SK-N-SH (cell line): ENCODE results near the gene GNAZ. TPM values are rescaled to one million over a fixed set of nuclear protein-coding genes. Genes with fewer than 3 reads are reported as not detected.

ENCODE experiments used
- CTCF ChIA-PET: fragments of 300-600, 350-600 bp; formaldehyde crosslinking; extraction: SDS; loops from one replicate; lab custom pipeline; 2021; lab: Yijun Ruan, JAX
- POLR2A ChIA-PET: fragments of 350-600 bp; sonication (Branson Sonifier 250); formaldehyde crosslinking; extraction: SDS; loops from one replicate; lab custom pipeline; 2020; ENCODE audit warnings: antibody characterized with exemption, inconsistent platforms; lab: Yijun Ruan, JAX
- DNase-seq: peaks from one replicate; pipeline ENCODE4 v3.0.0; 2012
- H2AFZ ChIP-seq: fragments of 200-600 bp; sonication (generic); 2 replicates; pipeline ENCODE4 v1.8.1; 2016; ENCODE audit warnings: antibody characterized with exemption, mild to moderate bottlenecking, low read depth
- H3F3A ChIP-seq: fragments of 200-600 bp; sonication (generic); replicated peaks from 2 replicates; pipeline ENCODE3; 2016; ENCODE audit warnings: antibody characterized with exemption, mild to moderate bottlenecking; ENCODE audit not compliant: insufficient read depth
- H3K27ac ChIP-seq, 2 experiments: fragments of 200-500 bp in 1 of 2; fragments of 200-600 bp in 1 of 2; sonication (Bioruptor generic) in 1 of 2; sonication (generic), shearing (Covaris generic) in 1 of 2; 2 replicates each; pipeline versions ENCODE4 v1.5.1 to v1.6.1; 2014 to 2016; ENCODE audit warnings: low read depth in 2 of 2, inconsistent platforms in 1 of 2, low read length in 1 of 2, mild to moderate bottlenecking in 1 of 2, mixed read lengths in 1 of 2
- H3K27me3 ChIP-seq: fragments of 200-600 bp; sonication (generic), shearing (Covaris generic); 2 replicates; pipeline ENCODE4 v1.6.1; 2016; ENCODE audit warnings: mixed run types; ENCODE audit not compliant: insufficient read depth
- H3K36me3 ChIP-seq, 2 experiments: fragments of 200-500 bp in 1 of 2; fragments of 200-600 bp in 1 of 2; sonication (Bioruptor generic) in 1 of 2; sonication (generic) in 1 of 2; replicated peaks in 1 of 2; 2 replicates each; pipeline versions ENCODE3 to v1.5.1; 2014 to 2016; ENCODE audit warnings: low read length in 1 of 2, mild to moderate bottlenecking in 1 of 2; ENCODE audit not compliant: insufficient read depth in 2 of 2, control insufficient read depth in 1 of 2
- H3K4me1 ChIP-seq, 2 experiments: fragments of 200-500 bp in 1 of 2; fragments of 200-600 bp in 1 of 2; sonication (Bioruptor generic) in 1 of 2; sonication (generic), shearing (Covaris generic) in 1 of 2; 2 replicates each; pipeline versions ENCODE4 v1.5.1 to v1.6.1; 2014 to 2016; ENCODE audit warnings: low read depth in 1 of 2, low read length in 1 of 2, mixed run types in 1 of 2; ENCODE audit not compliant: insufficient read depth in 2 of 2, control insufficient read depth in 1 of 2
- H3K4me2 ChIP-seq: fragments of 200-600 bp; sonication (generic), shearing (Covaris generic); 2 replicates; pipeline ENCODE4 v1.6.1; 2017; ENCODE audit warnings: mixed run types
- H3K4me3 ChIP-seq, 2 experiments: fragments of 200-500 bp in 1 of 2; fragments of 200-600 bp in 1 of 2; sonication (Bioruptor generic) in 1 of 2; sonication (generic), shearing (Covaris generic) in 1 of 2; 2 replicates each; pipeline versions ENCODE4 v1.5.1 to v1.8.1; 2014 to 2016; ENCODE audit warnings: low read depth in 2 of 2, inconsistent platforms in 1 of 2, low read length in 1 of 2, mild to moderate bottlenecking in 1 of 2, mixed read lengths in 1 of 2, moderate library complexity in 1 of 2
- H3K79me2 ChIP-seq: fragments of 200-600 bp; sonication (generic); 2 replicates; pipeline ENCODE4 v1.8.1; 2017; ENCODE audit warnings: mild to moderate bottlenecking; ENCODE audit not compliant: insufficient read depth
- H3K9ac ChIP-seq: fragments of 200-600 bp; sonication (generic); 2 replicates; pipeline ENCODE4 v1.6.1; 2017; ENCODE audit warnings: mixed run types
- H3K9me2 ChIP-seq: fragments of 200-600 bp; sonication (generic); 2 replicates; pipeline ENCODE4 v1.6.1; 2017; ENCODE audit warnings: mixed run types
- H3K9me3 ChIP-seq: fragments of 200-600 bp; sonication (generic); 2 replicates; pipeline ENCODE4 v1.6.1; 2017; ENCODE audit warnings: mixed run types, mild to moderate bottlenecking, moderate library complexity
- H4K20me1 ChIP-seq: fragments of 200-600 bp; sonication (generic); 2 replicates; pipeline ENCODE4 v1.6.1; 2017; ENCODE audit warnings: mild to moderate bottlenecking, mixed run types; ENCODE audit not compliant: insufficient read depth
- CTCF ChIP-seq: fragments of 200-600 bp; sonication (generic); IDR thresholded peaks from 2 replicates; pipeline ENCODE4 v1.6.1; 2017; ENCODE audit warnings: antibody characterized with exemption, mild to moderate bottlenecking, moderate library complexity
- ELF1 ChIP-seq: IDR thresholded peaks from 2 replicates; pipeline ENCODE4 v1.4.0; 2012
- EP300 ChIP-seq, 2 experiments: IDR thresholded peaks; 2 replicates each; pipeline versions ENCODE4 v1.4.0 to v1.6.1; 2012; ENCODE audit warnings: borderline replicate concordance in 1 of 2, low read depth in 1 of 2, low read length in 1 of 2
- EZH2phosphoT487 ChIP-seq: fragments of 200-600 bp; sonication (generic); IDR thresholded peaks from 2 replicates; pipeline ENCODE4 v1.6.1; 2017; ENCODE audit warnings: low read depth, mixed run types, mild to moderate bottlenecking, antibody characterized with exemption, moderate library complexity, borderline replicate concordance
- FOSL2 ChIP-seq: IDR thresholded peaks from 2 replicates; pipeline ENCODE4 v1.4.0; 2012; ENCODE audit warnings: low read depth, mild to moderate bottlenecking, moderate library complexity, borderline replicate concordance
- FOXJ3 ChIP-seq: sonication (generic); formaldehyde crosslinking; IDR thresholded peaks from 2 replicates; pipeline ENCODE4 v1.5.1; 2020; ENCODE audit warnings: mild to moderate bottlenecking, missing genetic modification reagents
- FOXM1 ChIP-seq: IDR thresholded peaks from 2 replicates; pipeline ENCODE4 v1.4.0; 2012; ENCODE audit warnings: low read depth, mild to moderate bottlenecking
- GABPA ChIP-seq: IDR thresholded peaks from 2 replicates; pipeline ENCODE4 v1.4.0; 2012; ENCODE audit warnings: low read depth, mild to moderate bottlenecking
- GATA2 ChIP-seq: sonication (generic); formaldehyde crosslinking; IDR thresholded peaks from 2 replicates; pipeline ENCODE4 v1.5.0; 2020; ENCODE audit warnings: mild to moderate bottlenecking, missing genetic modification reagents
- JUND ChIP-seq: IDR thresholded peaks from 2 replicates; pipeline ENCODE4 v1.4.0; 2012
- MEF2A ChIP-seq: IDR thresholded peaks from 2 replicates; pipeline ENCODE4 v1.4.0; 2012; ENCODE audit warnings: low read depth, borderline replicate concordance
- NFIC ChIP-seq: IDR thresholded peaks from 2 replicates; pipeline ENCODE4 v1.4.0; 2012; ENCODE audit warnings: borderline replicate concordance
- NRF1 ChIP-seq: IDR thresholded peaks from 2 replicates; pipeline ENCODE4 v1.6.1; 2012; ENCODE audit warnings: low read depth, mild to moderate bottlenecking, low read length
- PBX3 ChIP-seq: IDR thresholded peaks from 2 replicates; pipeline ENCODE4; 2012
- POLR2AphosphoS5 ChIP-seq: IDR thresholded peaks from 2 replicates; pipeline ENCODE4 v1.6.1; 2012; ENCODE audit warnings: low read depth, low read length
- RAD21 ChIP-seq: IDR thresholded peaks from 2 replicates; pipeline ENCODE4 v1.6.1; 2012; ENCODE audit warnings: mild to moderate bottlenecking, low read length
- RCOR1 ChIP-seq: fragments of 150-350 bp; IDR thresholded peaks from 2 replicates; pipeline ENCODE4 v1.6.1; 2017; ENCODE audit warnings: antibody characterized with exemption, low read length
- RFX5 ChIP-seq: IDR thresholded peaks from 2 replicates; pipeline ENCODE4 v1.6.1; 2012; ENCODE audit warnings: mild to moderate bottlenecking, improper control_type of control experiment, low read length
- RXRA ChIP-seq: IDR thresholded peaks from 2 replicates; pipeline ENCODE4 v1.4.0; 2012; ENCODE audit warnings: low read depth, mild to moderate bottlenecking, borderline replicate concordance
- SIN3A ChIP-seq: IDR thresholded peaks from 2 replicates; pipeline ENCODE4 v1.6.1; 2012; ENCODE audit warnings: low read depth, mild to moderate bottlenecking, low read length, moderate library complexity, borderline replicate concordance
- TAF1 ChIP-seq: IDR thresholded peaks from 2 replicates; pipeline ENCODE4 v1.6.1; 2012; ENCODE audit warnings: low read depth, mild to moderate bottlenecking, low read length, moderate library complexity, borderline replicate concordance
- YY1 ChIP-seq: IDR thresholded peaks from 2 replicates; pipeline ENCODE4 v1.4.0; 2012; ENCODE audit warnings: low read depth, mild to moderate bottlenecking
- WGBS: methylation state at CpG from one replicate; pipeline ENCODE4 v1.1.6; 2017; ENCODE audit warnings: low lambda C conversion rate; 5-methylcytosine and 5-hydroxymethylcytosine counted together
- polyA plus RNA-seq, 3 experiments: library from polyadenylated mRNA; depleted of rRNA; stranded (reverse); fragments of >200 nt; gene quantifications; 2 replicates each; pipeline ENCODE4 v1.2.3, GENCODE V29; 2012
- TF ChIP-seq, protein P1 (sequence below): IDR thresholded peaks from 2 replicates; pipeline ENCODE4 v1.4.0; 2012; ENCODE audit warnings: low read depth, borderline replicate concordance
- TF ChIP-seq, protein P2 (sequence below): fragments of 150-350 bp; IDR thresholded peaks from 2 replicates; pipeline ENCODE4 v1.6.1; 2017; ENCODE audit warnings: antibody characterized with exemption, low read length, low read depth, borderline replicate concordance
- TF ChIP-seq, protein P3 (sequence below): IDR thresholded peaks from 2 replicates; pipeline ENCODE4 v1.4.0; 2012; ENCODE audit warnings: low read depth, borderline replicate concordance
- TF ChIP-seq, protein P4 (sequence below): fragments of 150-350 bp; IDR thresholded peaks from 2 replicates; pipeline ENCODE4 v1.6.1; 2016; ENCODE audit warnings: mild to moderate bottlenecking, low read depth, low read length

The GNAZ gene
- polyA plus RNA-seq, 1 of the 3 experiments (the other 2 are of a cell fraction): 6.5 TPM

DNA sequence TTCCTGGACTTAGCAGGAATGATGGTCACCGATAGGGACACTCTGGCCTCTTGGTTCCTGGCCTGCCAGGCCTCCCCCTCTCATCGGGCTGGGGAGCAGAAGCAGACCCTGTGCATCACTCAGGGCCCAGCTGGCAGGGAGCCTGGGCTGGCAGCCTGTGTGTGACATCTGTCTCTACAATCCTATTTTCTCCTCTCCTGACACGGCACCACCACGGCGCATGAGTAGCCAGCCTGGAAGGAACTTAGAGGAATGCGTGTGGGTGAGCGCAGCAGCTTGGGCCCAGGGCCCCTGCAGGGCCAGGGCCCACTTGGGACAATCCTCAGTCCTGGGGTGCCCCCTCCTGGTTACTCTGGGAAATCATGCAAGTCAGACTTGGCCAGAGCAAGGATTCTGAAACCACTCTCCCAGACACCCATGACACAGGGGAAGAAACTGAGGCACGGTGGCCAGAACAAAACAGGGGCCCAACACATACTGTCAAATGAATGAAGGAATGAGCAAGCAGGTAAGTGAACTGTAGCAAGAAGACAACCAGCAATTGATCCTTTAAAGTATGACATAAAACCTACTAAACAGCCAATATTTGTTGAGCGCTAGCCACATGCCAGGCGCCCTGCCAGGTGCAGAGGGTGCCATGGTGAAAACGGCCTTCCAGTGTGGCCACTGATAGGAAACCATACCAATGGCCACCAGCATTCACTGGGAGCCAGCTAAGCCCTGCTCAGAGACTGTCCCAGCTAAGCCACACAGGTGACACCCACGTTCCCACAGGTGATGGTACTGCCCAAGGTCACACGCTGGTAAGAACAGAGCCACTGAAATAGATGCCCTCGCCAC is 58.2 kb downstream of the GNAZ start:
- DNase-seq: peak; percentile 90
- ChIA-PET POLR2A (interaction anchor here (1.0 kb wide), 2 partner anchors 16 to 169 kb away, joined by 3 to 5 read pairs; partner anchors contain the start of gene RAB36), CTCF (interaction anchor here (0.6 to 13.2 kb wide), 54 partner anchors 9 to 944 kb away, joined by 3 to 397 read pairs (median 4); partner anchors contain the start of genes GNAZ, RAB36 and RSPH14)
- Histone ChIP-seq H3K27me3 (no peaks in the 10 kb centered on the region), H3F3A (no peaks in the 10 kb centered on the region), H3K36me3 (no peaks in the 10 kb centered on the region), H3K4me3 (no peak overlapping the region; a peak in 1 of 4 replicates), H3K4me1 (peaks cover 0 to 22% of the 10 kb centered on the region in 2 experiments; a peak in 1 of 4 replicates), H3K4me2 (no peak overlapping the region), H4K20me1 (no peaks in the 10 kb centered on the region), H3K9ac (no peak overlapping the region), H2AFZ (no peak overlapping the region), H3K9me3 (no peaks in the 10 kb centered on the region), H3K9me2 (no peaks in the 10 kb centered on the region), H3K27ac (no peak overlapping the region; a peak in 1 of 4 replicates), H3K79me2 (no peaks in the 10 kb centered on the region)
- 38% methylated on average over 10 of the region's 14 CpGs for WGBS
- TF ChIP-seq FOSL2 (no peak), RCOR1 (no peak; the same call in 1 of the 2 replicates), FOXJ3 (CRISPR knock-in tag) (no peak), JUND (no peak), GABPA (no peak), EP300 (IDR thresholded peaks at IDR 0.05; ENCODE audit: borderline replicate concordance in 1 of 2, low read depth in 1 of 2, low read length in 1 of 2) (peak in 1 of 2 experiments; percentile 61; a peak in 1 of 4 replicates), POLR2AphosphoS5 (no peak), YY1 (no peak), SIN3A (no peak), TAF1 (no peak), EZH2phosphoT487 (no peak), PBX3 (no peak), FOXM1 (no peak), RXRA (no peak), RFX5 (no peak), RAD21 (peak; percentile 97), GATA2 (CRISPR knock-in tag) (no peak), ELF1 (no peak), NFIC (no peak), CTCF (peak; percentile 86), MEF2A (no peak), NRF1 (peak; percentile 50; the same call in 1 of the 2 replicates)
- TF ChIP-seq, protein P1, sequence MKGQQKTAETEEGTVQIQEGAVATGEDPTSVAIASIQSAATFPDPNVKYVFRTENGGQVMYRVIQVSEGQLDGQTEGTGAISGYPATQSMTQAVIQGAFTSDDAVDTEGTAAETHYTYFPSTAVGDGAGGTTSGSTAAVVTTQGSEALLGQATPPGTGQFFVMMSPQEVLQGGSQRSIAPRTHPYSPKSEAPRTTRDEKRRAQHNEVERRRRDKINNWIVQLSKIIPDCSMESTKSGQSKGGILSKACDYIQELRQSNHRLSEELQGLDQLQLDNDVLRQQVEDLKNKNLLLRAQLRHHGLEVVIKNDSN: no peak
- TF ChIP-seq, protein P2, sequence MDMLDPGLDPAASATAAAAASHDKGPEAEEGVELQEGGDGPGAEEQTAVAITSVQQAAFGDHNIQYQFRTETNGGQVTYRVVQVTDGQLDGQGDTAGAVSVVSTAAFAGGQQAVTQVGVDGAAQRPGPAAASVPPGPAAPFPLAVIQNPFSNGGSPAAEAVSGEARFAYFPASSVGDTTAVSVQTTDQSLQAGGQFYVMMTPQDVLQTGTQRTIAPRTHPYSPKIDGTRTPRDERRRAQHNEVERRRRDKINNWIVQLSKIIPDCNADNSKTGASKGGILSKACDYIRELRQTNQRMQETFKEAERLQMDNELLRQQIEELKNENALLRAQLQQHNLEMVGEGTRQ: no peak
- TF ChIP-seq, protein P3, sequence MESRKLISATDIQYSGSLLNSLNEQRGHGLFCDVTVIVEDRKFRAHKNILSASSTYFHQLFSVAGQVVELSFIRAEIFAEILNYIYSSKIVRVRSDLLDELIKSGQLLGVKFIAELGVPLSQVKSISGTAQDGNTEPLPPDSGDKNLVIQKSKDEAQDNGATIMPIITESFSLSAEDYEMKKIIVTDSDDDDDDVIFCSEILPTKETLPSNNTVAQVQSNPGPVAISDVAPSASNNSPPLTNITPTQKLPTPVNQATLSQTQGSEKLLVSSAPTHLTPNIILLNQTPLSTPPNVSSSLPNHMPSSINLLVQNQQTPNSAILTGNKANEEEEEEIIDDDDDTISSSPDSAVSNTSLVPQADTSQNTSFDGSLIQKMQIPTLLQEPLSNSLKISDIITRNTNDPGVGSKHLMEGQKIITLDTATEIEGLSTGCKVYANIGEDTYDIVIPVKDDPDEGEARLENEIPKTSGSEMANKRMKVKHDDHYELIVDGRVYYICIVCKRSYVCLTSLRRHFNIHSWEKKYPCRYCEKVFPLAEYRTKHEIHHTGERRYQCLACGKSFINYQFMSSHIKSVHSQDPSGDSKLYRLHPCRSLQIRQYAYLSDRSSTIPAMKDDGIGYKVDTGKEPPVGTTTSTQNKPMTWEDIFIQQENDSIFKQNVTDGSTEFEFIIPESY: no peak
- TF ChIP-seq, protein P4, sequence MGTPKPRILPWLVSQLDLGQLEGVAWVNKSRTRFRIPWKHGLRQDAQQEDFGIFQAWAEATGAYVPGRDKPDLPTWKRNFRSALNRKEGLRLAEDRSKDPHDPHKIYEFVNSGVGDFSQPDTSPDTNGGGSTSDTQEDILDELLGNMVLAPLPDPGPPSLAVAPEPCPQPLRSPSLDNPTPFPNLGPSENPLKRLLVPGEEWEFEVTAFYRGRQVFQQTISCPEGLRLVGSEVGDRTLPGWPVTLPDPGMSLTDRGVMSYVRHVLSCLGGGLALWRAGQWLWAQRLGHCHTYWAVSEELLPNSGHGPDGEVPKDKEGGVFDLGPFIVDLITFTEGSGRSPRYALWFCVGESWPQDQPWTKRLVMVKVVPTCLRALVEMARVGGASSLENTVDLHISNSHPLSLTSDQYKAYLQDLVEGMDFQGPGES: no peak
